Caki2 (cell line): ENCODE data around the gene OR6C70. TPM values are rescaled to one million over a fixed set of nuclear protein-coding genes. Genes with fewer than 3 reads are reported as not detected.

Experiments used
- DNase-seq: peaks from one replicate; pipeline ENCODE4 v3.0.0-alpha.2; 2015; ENCODE audit warnings: low read depth
- in situ Hi-C: cut with HindIII; loops from 2 replicates; pipeline ENCODE4 v1.10.0; 2016; ENCODE audit warnings: low sequenced_read_pairs, low pct_unique_long_range_greater_than_20kb, mixed read lengths
- total RNA-seq: library from RNA; depleted of rRNA; stranded (reverse); fragments of >200 nt; shearing (Covaris generic); gene quantifications from 2 replicates; pipeline ENCODE4 v1.2.3, GENCODE V29; 2014; ENCODE audit warnings: low replicate concordance; rRNA removed

OR6C70 gene
- total RNA-seq, 1 experiment from 2014 or later = not detected

- in situ Hi-C loops = no loop called here
- no peak for DNase-seq
Observed at GRCh38 chr12:55428331-55429243, 41.4 kb downstream of the OR6C70 start.

- in situ Hi-C loops = no loop called here
- DNase-seq = no peak
Observed at GRCh38 chr12:55425954-55426353, 44.0 kb downstream of the OR6C70 start, which contains the start of gene OR6C76. Gene OR6C76 (plus strand): TSS chr12:55426254. CDS start chr12:55426254, 0 bp downstream.

GRCh38 chr12:55420307-55420962 is 49.5 kb downstream of the OR6C70 start:
- DNase-seq = no peak
- in situ Hi-C loops = no loop called here

Other genes starting within 250 kb of the OR6C70 start
- gene OR10A7, start 249.1 kb downstream of the OR6C70 start, total RNA-seq = not detected in 2 replicates
- not detected in 2 replicates for gene OR6C74, start 225.5 kb downstream of the OR6C70 start, total RNA-seq
- not detected in 2 replicates for gene OR6C6, start 173.6 kb downstream of the OR6C70 start, total RNA-seq
- not detected in 2 replicates for gene OR6C1, start 155.8 kb downstream of the OR6C70 start, total RNA-seq
- gene OR6C3, start 139.4 kb downstream of the OR6C70 start, total RNA-seq = not detected in 2 replicates
- not detected in 2 replicates for gene OR6C75, start 107.2 kb downstream of the OR6C70 start, total RNA-seq
- not detected in 2 replicates for gene OR6C65, start 69.6 kb downstream of the OR6C70 start, total RNA-seq
- gene OR6C76, start 43.9 kb downstream of the OR6C70 start, total RNA-seq = not detected in 2 replicates
- gene OR6C2, start 26.1 kb downstream of the OR6C70 start, total RNA-seq = not detected in 2 replicates
- not detected in 2 replicates for gene OR6C68, start 22.2 kb upstream of the OR6C70 start, total RNA-seq
- gene OR6C4, start 79.5 kb upstream of the OR6C70 start, total RNA-seq = not detected in 2 replicates
- not detected in 2 replicates for gene OR2AP1, start 102.3 kb upstream of the OR6C70 start, total RNA-seq
- gene OR10P1, start 166.8 kb upstream of the OR6C70 start, total RNA-seq = not detected in 2 replicates
- gene ITGA7, start 237.8 kb upstream of the OR6C70 start, total RNA-seq = 1.3 and 10.7 TPM in 2 replicates
- gene BLOC1S1, start 245.9 kb upstream of the OR6C70 start, total RNA-seq = 184 and 309 TPM in 2 replicates